Gastrocnemius medialis (tissue), 4 donors: ENCODE data around the gene GTF2H3.

Experiments used
- POLR2A ChIP-seq, 2 donors: fragments of 450-650 bp; IDR thresholded peaks; one replicate each; pipeline ENCODE4 v1.6.1; 2017; ENCODE audit warnings: antibody characterized with exemption in 2 of 2, mild to moderate bottlenecking in 2 of 2, moderate library complexity in 2 of 2
- TF ChIP-seq, protein P1 (sequence below), 5 experiments: fragments of 450-650 bp in 3 of 5; fragments of 200-600 bp in 2 of 5; sonication (generic) in 2 of 5; IDR thresholded peaks in 4 of 5; conservative IDR thresholded peaks in 1 of 5; 1 replicate in 4 of 5; 2 replicates in 1 of 5; pipeline ENCODE4 v1.5.1; 2016 to 2019; ENCODE audit warnings: antibody characterized with exemption in 5 of 5, mild to moderate bottlenecking in 3 of 5, moderate library complexity in 3 of 5

DNA sequence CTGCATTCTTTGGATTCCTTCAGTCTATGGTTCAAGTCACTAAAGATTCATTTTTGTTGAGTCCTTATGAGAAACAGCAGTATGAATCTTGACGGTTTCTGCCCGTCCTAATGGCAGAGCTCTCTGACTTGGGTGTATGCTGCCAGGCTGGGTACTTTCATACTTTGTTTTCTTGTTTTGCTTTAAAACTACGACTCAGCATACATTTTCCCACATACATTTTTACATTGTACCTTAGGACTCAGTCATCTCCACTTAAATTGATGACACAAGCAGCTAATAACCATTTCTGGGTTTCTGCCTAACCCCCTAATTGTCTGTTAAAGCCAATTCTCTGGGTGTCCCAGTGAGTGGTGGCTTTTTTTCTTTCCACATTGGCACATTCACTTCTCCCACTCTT, 36.5 kb upstream of the GTF2H3 start:
- TF ChIP-seq, protein P1, sequence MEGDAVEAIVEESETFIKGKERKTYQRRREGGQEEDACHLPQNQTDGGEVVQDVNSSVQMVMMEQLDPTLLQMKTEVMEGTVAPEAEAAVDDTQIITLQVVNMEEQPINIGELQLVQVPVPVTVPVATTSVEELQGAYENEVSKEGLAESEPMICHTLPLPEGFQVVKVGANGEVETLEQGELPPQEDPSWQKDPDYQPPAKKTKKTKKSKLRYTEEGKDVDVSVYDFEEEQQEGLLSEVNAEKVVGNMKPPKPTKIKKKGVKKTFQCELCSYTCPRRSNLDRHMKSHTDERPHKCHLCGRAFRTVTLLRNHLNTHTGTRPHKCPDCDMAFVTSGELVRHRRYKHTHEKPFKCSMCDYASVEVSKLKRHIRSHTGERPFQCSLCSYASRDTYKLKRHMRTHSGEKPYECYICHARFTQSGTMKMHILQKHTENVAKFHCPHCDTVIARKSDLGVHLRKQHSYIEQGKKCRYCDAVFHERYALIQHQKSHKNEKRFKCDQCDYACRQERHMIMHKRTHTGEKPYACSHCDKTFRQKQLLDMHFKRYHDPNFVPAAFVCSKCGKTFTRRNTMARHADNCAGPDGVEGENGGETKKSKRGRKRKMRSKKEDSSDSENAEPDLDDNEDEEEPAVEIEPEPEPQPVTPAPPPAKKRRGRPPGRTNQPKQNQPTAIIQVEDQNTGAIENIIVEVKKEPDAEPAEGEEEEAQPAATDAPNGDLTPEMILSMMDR (IDR thresholded peaks at IDR 0.05 in 4 of 5, conservative IDR thresholded peaks at IDR 0.05 in 1 of 5): no peak
- no peak for TF ChIP-seq POLR2A (IDR thresholded peaks at IDR 0.05)
